Fibroblast of skin of right biceps (primary cell): Measurements from ENCODE around the gene ARMS2.
A peak's percentile ranks its signal among the peaks of the same experiment; 100 is the strongest.

Experiments used
- DNase-seq: peaks from one replicate; pipeline ENCODE4 v3.0.0-alpha.2; 2013

The ARMS2 gene

DNA sequence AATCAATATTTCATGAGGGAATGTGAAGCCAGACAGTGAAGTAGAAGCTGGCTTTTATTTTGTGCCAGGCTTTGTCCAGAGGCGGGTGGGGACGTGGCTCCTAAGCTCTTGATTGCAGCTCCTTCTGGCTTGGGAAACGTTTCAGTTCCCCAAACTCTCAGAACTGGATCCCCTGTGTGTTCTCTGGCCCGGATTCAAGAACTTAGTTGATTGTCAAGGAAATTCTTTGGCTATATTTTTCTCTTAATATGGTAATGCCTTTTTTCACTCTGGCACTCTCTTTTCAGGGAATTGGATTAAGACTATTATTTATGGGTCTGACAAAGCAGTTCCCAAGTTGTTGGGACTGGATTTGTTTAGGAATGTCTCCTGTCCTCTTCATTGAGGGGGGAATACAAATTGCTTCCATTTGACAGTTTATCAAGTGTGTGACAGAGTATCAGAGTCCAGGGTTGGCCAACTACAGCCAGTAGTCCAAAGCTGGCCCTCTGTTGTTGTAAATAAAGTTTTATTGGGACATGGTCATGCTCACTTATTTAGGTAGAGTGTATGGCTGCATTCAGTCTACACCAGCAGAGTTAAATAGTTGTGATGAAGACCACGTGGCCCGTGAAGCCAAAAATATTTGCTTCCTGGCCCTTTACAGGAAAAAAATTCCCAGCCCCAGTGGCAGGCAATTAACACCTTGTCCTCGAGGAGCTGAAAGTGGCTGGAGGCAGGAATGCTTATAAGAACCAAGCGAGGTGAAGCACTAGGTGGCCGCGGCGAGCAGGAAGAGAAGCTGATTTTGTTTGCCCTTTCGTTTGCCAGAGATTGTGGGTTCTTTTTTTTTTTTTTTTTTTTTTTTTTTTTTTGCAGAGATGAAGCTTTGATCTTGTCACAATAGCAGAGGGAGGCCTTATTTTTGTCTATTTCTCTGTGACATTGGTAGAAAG is 41.2 kb downstream of the ARMS2 start:
- peak; percentile 83 for DNase-seq

DNA sequence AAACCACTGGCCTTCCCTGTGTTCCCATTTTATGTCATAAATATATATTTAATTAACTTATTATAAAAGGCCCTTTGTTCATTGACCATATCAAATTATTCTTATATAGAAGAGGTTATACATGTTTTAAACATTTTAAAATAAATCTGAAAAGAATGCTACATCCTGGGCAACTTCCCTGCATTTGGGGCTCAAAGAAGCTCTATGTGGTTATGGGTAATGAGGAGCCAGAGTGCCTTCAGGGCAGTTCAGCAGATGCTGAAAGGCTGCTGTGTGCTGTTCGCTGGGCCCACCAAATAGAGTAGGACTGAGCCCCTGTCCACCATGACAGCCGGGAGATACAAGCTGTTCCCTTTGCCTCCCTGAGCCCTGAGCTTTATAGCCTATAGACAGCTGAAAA is 42.8 kb downstream of the ARMS2 start:
- DNase-seq = no peak

- DNase-seq = no peak
These were observed 44.1 kb downstream of the ARMS2 start for GRCh38 chr10:122498521-122498920.

DNA sequence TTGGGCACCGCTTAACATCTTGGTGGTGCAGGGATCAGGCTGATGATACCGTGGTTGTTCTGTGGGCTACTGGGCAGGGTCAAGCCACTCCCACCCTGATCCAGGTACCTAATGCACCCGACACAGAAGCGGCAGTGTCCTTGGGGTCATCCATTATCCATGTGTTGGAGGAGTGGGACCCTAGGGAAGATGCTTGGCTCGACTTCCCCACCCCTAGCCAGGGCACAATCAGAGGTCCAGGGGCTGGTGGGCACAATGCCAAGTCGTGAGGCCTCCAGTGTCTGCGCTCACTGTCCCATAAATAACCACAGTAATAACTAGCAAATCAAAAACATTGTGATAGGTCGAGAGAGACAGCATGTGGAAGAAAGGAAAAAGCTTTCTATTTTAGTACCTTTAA is 44.6 kb downstream of the ARMS2 start:
- no peak for DNase-seq

GRCh38 chr10:122499491-122499941 is 45.1 kb downstream of the ARMS2 start:
- DNase-seq = peak; percentile 62

DNA sequence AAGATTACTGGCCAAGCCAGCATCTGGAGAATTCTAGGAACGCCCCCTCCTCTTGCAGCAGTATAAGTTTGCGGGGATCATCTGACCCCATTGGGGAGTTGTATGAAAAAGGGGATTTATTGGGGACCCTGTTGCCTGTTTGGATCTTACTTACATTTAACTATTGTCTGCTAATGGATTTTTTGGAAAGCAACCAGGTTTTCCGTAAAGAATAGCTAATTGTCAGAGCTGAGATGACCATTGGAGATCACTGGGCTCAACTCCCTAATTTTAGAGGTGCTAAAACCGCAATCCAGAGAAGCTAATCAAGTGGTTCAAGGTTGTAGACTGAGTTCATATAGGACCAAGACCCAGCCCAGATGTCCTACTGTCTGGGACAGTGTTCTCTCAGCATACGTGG is 45.7 kb downstream of the ARMS2 start:
- DNase-seq = no peak

GRCh38 chr10:122500726-122501125 is 46.3 kb downstream of the ARMS2 start:
- DNase-seq = no peak

DNA sequence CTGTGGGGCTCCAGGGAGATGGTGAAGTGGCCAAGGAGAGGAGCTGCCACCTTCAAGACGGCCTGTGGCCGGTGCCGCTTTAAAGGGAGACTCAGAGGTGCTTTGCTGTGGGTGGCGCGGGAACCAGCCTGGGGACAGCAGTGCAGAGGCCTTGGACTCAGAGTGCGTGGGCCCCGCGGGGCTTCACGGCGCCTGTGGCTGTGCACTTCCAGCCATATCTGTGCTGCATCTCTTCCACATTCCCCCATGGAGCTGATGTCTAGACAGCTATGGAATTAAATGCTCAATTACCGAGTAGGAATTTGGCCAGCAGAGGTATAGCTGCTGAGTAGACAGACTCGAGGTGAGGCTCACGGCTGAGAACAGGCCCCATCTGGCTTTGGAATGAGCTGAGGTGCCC is 48.6 kb downstream of the ARMS2 start:
- peak; percentile 61 for DNase-seq

DNA sequence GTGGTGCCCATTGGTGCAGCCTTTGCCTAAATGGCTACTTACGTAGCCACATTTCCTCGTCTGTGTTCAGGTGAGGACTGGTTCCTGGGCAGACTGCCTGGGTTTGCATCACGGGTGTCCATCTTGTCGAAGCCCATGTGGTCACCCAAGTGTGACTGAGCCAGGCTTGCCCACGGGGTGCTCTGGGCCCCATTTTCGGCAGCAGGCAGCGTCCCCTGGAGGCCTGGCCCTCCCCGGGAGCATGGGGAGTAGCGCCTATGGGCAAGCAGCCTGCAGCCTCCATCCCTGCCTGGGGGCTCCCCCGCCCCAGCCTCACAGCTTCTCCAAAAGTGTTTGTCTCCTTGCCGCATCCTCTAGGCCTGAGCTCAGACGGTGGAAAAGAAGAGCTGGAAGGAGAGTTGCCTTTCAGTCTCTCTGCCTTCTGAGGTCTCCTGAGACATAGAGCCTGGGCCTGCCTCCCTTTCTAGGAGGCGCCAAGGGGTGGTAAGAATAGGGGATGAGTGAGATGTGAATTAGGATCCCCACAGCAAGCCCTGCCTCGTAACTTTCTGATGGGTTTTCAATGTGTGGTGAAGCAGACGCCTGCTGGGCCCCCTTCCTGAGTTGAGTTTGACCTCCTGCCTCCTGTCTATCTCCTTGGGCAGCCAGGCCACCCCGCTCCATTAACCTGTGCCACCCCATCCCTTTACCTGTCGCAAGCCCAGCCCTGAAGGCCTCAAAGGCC is 49.6 kb downstream of the ARMS2 start:
- no peak for DNase-seq

DNA sequence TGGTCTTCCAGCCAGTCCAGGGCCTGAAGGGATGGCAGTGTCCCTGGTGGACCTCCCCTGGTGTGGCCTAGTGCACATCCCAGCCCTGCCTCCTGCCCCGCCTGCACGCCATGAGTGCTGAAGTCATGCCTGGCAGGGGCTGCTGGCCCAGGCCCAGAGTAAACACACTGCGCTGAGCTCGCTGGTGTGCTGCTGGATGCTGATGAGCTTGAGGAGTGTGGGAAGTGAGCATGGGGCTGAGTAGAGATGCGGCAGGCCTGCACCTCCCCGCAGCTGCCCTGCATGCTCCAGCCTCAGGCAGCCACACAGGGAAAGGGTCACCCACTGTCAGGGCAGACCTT is 50.1 kb downstream of the ARMS2 start:
- DNase-seq = peak; percentile 92

DNA sequence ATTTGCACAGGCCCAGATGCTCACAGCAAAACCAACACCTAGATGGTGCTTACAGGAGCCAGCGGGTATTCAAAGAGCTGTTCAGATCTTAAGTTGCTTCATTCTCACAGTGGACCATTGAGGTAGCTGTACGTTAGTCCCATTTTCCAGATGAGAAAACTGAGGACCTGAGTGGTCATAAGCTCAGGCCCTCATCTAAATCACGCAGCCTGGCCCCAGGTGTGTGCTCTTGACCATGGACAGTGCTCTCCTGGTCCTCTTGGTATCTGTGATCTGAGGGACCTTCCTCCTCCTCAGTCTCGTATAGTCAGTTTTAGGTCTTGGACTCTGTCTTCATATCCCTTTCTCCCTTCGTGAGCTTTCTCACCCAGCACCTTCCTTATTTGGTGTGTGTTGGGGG is 50.6 kb downstream of the ARMS2 start:
- no peak for DNase-seq

DNA sequence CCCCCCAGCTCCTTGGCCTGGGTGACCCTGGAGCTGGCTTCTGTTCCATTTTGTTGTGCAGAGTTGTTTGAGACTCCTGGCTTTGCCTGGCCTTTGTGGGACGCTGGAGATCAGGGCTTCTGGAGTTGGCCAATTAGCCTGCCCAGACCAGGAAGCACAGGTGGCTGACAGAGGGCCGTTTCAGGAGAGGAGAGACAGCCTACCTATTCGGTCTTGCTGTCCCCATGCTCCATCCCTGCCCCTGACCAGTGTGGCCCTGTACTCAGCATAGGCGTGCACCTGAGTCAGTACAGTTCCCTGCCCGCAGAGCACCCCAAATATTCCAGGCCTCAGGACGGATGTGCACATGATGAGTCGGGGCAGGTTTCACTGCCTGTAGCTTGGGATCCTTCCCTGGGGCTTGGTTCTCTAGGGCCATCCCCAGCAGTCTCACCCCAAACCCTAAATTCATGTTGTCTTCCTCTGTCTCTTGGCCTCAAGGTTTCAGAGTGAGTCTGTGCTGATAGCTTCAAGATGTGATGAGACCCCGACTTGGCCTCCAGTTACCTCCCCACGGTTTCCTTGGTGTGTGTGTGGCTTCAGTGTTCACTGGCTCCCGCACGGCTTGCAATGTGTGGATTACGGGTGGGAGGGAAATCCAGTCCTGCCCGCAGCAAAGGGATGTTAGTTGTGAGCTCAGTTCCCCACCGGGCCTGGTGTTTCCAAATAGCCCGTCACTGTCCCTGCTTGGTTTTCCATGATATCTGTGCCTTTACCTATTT is 51.6 kb downstream of the ARMS2 start:
- DNase-seq = no peak
